HCT116 (cell line): ENCODE results near the gene CDKL4. TPM values are rescaled to one million over a fixed set of nuclear protein-coding genes. Genes with fewer than 3 reads are reported as not detected.

ENCODE experiments used
- ATAC-seq: fragments of 200-7000 bp; cut with Tn5 transposase; 2 replicates; pipeline ENCODE4 v1.9.1; 2020; ENCODE audit warnings: mild to moderate bottlenecking, moderate library complexity
- BruUV-seq: library from RNA; stranded (reverse); fragments of 400-500 nt; replicated peaks from 2 replicates; lab custom pipeline; 2021; lab: Mats Ljungman, UMichigan
- CTCF ChIA-PET: fragments of 300-600 bp; sonication (Branson Sonifier 250); formaldehyde crosslinking; loops from one replicate; lab custom pipeline; 2021; ENCODE audit warnings: antibody characterized with exemption; lab: Charles Lee
- POLR2A ChIA-PET: fragments of 300-600, 350-600 bp; sonication (Branson Sonifier 250); formaldehyde crosslinking; loops from one replicate; lab custom pipeline; 2021; ENCODE audit warnings: antibody characterized with exemption; lab: Charles Lee
- RAD21 ChIA-PET, 2 experiments: fragments of 300-600 bp; sonication (Branson Sonifier 250); formaldehyde crosslinking; loops; one replicate each; lab custom pipeline; 2023; ENCODE audit warnings: low total read pairs in 2 of 2; ENCODE audit not compliant: uncharacterized antibody in 2 of 2, unreplicated experiment in 2 of 2, low non-redundant PET in 1 of 2; lab: Charles Lee
- DNase-seq: peaks from one replicate; pipeline ENCODE4 v3.0.0-alpha.2; 2010; ENCODE audit warnings: low read depth, low spot score
- H2AFZ ChIP-seq: fragments of 200-600 bp; shearing (Covaris generic), sonication (generic); 2 replicates; pipeline ENCODE4 v1.6.1; 2017; ENCODE audit warnings: low read depth, mixed run types, mixed read lengths, antibody characterized with exemption, low read length; ENCODE audit not compliant: poor library complexity, severe bottlenecking
- H3K27ac ChIP-seq: 2 replicates; pipeline ENCODE4 v1.5.1; 2012; ENCODE audit warnings: low read depth, low read length
- H3K27me3 ChIP-seq: fragments of 200-600 bp; sonication (generic); 2 replicates; pipeline ENCODE4 v1.6.1; 2016; ENCODE audit warnings: mixed run types, low read length, mixed read lengths; ENCODE audit not compliant: insufficient read depth
- H3K36me3 ChIP-seq, 2 experiments: fragments of 200-500 bp in 1 of 2; fragments of 200-600 bp in 1 of 2; sonication (Bioruptor generic) in 1 of 2; sonication (generic) in 1 of 2; 2 replicates each; pipeline versions ENCODE4 v1.5.1 to v1.6.1; 2014 to 2016; ENCODE audit warnings: low read length in 2 of 2, inconsistent platforms in 1 of 2, mixed read lengths in 1 of 2, mixed run types in 1 of 2; ENCODE audit not compliant: insufficient read depth in 2 of 2, control insufficient read depth in 1 of 2
- H3K4me1 ChIP-seq, 2 experiments: fragments of 200-600 bp in 1 of 2; sonication (generic) in 1 of 2; 2 replicates each; pipeline versions ENCODE4 v1.5.1 to v1.6.1; 2012 to 2017; ENCODE audit warnings: low read length in 2 of 2, inconsistent platforms in 1 of 2, mild to moderate bottlenecking in 1 of 2, mixed read lengths in 1 of 2, mixed run types in 1 of 2, moderate library complexity in 1 of 2; ENCODE audit not compliant: insufficient read depth in 2 of 2, control insufficient read depth in 1 of 2
- H3K4me2 ChIP-seq: fragments of 200-600 bp; sonication (generic); 2 replicates; pipeline ENCODE4 v1.6.1; 2017; ENCODE audit warnings: mixed run types, low read length, mixed read lengths
- H3K4me3 ChIP-seq, 2 experiments: fragments of 200-600 bp in 1 of 2; sonication (generic) in 1 of 2; replicated peaks in 1 of 2; 2 replicates each; pipeline ENCODE4 v1.5.1; 2011 to 2016; ENCODE audit warnings: low read length in 2 of 2, control low read depth in 1 of 2, low read depth in 1 of 2, mild to moderate bottlenecking in 1 of 2, mixed read lengths in 1 of 2, mixed run types in 1 of 2
- H3K79me2 ChIP-seq: fragments of 200-600 bp; sonication (generic); 2 replicates; pipeline ENCODE4 v1.6.1; 2017; ENCODE audit warnings: mild to moderate bottlenecking, mixed run types, low read length, moderate library complexity, mixed read lengths; ENCODE audit not compliant: insufficient read depth
- H3K9ac ChIP-seq: fragments of 200-600 bp; sonication (generic); 2 replicates; pipeline ENCODE4 v1.6.1; 2016; ENCODE audit warnings: low read length, mixed read lengths
- H3K9me2 ChIP-seq: fragments of 200-600 bp; sonication (generic), shearing (Covaris generic); 2 replicates; pipeline ENCODE4 v1.6.1; 2017; ENCODE audit warnings: mixed run types, mild to moderate bottlenecking, moderate library complexity; ENCODE audit not compliant: insufficient read depth
- H3K9me3 ChIP-seq, 2 experiments: fragments of 200-500 bp in 1 of 2; fragments of 200-600 bp in 1 of 2; sonication (Bioruptor generic) in 1 of 2; sonication (generic) in 1 of 2; 2 replicates each; pipeline ENCODE4 v1.6.1; 2014 to 2017; ENCODE audit warnings: low read length in 2 of 2, mixed read lengths in 2 of 2, inconsistent platforms in 1 of 2, low read depth in 1 of 2, mild to moderate bottlenecking in 1 of 2, mixed run types in 1 of 2, moderate library complexity in 1 of 2; ENCODE audit not compliant: control insufficient read depth in 1 of 2, insufficient read depth in 1 of 2
- H4K20me1 ChIP-seq: fragments of 200-600 bp; sonication (generic), shearing (Covaris generic); 2 replicates; pipeline ENCODE4 v1.6.1; 2017; ENCODE audit warnings: mixed run types, mild to moderate bottlenecking, moderate library complexity; ENCODE audit not compliant: insufficient read depth
- CEBPB ChIP-seq: IDR thresholded peaks from 2 replicates; pipeline ENCODE4 v1.6.1; 2012; ENCODE audit warnings: low read depth
- EGR1 ChIP-seq: IDR thresholded peaks from 2 replicates; pipeline ENCODE4 v1.6.1; 2012; ENCODE audit warnings: low read depth
- EZH2 ChIP-seq: fragments of 200-600 bp; sonication (generic); IDR thresholded peaks from 2 replicates; pipeline ENCODE4 v1.6.1; 2017; ENCODE audit warnings: antibody characterized with exemption, mixed run types
- EZH2phosphoT487 ChIP-seq: fragments of 200-600 bp; IDR thresholded peaks from 2 replicates; pipeline ENCODE4 v1.6.1; 2018; ENCODE audit warnings: antibody characterized with exemption, borderline replicate concordance
- FOSL1 ChIP-seq: IDR thresholded peaks from 2 replicates; pipeline ENCODE4 v1.6.1; 2012; ENCODE audit warnings: low read depth
- POLR2A ChIP-seq: IDR thresholded peaks from 2 replicates; pipeline ENCODE4 v1.7.0; 2011; ENCODE audit warnings: borderline replicate concordance; ENCODE audit not compliant: insufficient read depth, insufficient read length; ENCODE audit errors: extremely low read depth
- POLR2AphosphoS5 ChIP-seq: IDR thresholded peaks from 2 replicates; pipeline ENCODE4 v1.6.1; 2011; ENCODE audit warnings: mild to moderate bottlenecking, low read depth, low read length, moderate library complexity
- RAD21 ChIP-seq: IDR thresholded peaks from 2 replicates; pipeline ENCODE4 v1.6.1; 2012; ENCODE audit warnings: low read depth, mild to moderate bottlenecking
- SP1 ChIP-seq: IDR thresholded peaks from 2 replicates; pipeline ENCODE4 v1.6.1; 2012; ENCODE audit warnings: low read depth
- SRF ChIP-seq: IDR thresholded peaks from 2 replicates; pipeline ENCODE4 v1.6.1; 2012; ENCODE audit warnings: low read depth
- TCF7L2 ChIP-seq: IDR thresholded peaks from 2 replicates; pipeline ENCODE4 v1.7.0; 2011; ENCODE audit warnings: borderline replicate concordance, inconsistent platforms; ENCODE audit not compliant: insufficient read depth, insufficient read length; ENCODE audit errors: extremely low read depth
- YY1 ChIP-seq: IDR thresholded peaks from 2 replicates; pipeline ENCODE4 v1.6.1; 2011; ENCODE audit warnings: low read length, low read depth, moderate library complexity, mild to moderate bottlenecking; ENCODE audit not compliant: insufficient replicate concordance; ENCODE audit errors: extremely low read depth
- ZFX ChIP-seq: fragments of 450-650 bp; IDR thresholded peaks from 2 replicates; pipeline ENCODE4 v1.6.1; 2017
- ZNF274 ChIP-seq: fragments of 200-500 bp; sonication (Bioruptor generic); IDR thresholded peaks from 2 replicates; pipeline ENCODE4 v1.6.1; 2014; ENCODE audit warnings: mild to moderate bottlenecking, low read depth, low read length, inconsistent platforms
- intact Hi-C: fragments of 100-400 bp; cut with micrococcal nuclease; formaldehyde crosslinking; loops from 2 replicates; pipeline ENCODE4 v1.10.0; 2022
- total RNA-seq: library from RNA; stranded (reverse); gene quantifications from one replicate; pipeline ENCODE4 v1.2.1, GENCODE V29; 2021; ENCODE audit not compliant: unreplicated experiment
- TF ChIP-seq, protein P1 (sequence below): IDR thresholded peaks from 2 replicates; pipeline ENCODE4 v1.6.1; 2012; ENCODE audit warnings: low read depth
- TF ChIP-seq, protein P2 (sequence below): IDR thresholded peaks from 2 replicates; pipeline ENCODE4 v1.6.1; 2011; ENCODE audit warnings: mild to moderate bottlenecking, low read length, moderate library complexity; ENCODE audit not compliant: insufficient replicate concordance; ENCODE audit errors: extremely low read depth
- TF ChIP-seq, protein P3 (sequence below): IDR thresholded peaks from 2 replicates; pipeline ENCODE4 v1.6.1; 2012

The CDKL4 gene
- total RNA-seq, 1 experiment from 2014 or later, result 0.27 TPM

DNA sequence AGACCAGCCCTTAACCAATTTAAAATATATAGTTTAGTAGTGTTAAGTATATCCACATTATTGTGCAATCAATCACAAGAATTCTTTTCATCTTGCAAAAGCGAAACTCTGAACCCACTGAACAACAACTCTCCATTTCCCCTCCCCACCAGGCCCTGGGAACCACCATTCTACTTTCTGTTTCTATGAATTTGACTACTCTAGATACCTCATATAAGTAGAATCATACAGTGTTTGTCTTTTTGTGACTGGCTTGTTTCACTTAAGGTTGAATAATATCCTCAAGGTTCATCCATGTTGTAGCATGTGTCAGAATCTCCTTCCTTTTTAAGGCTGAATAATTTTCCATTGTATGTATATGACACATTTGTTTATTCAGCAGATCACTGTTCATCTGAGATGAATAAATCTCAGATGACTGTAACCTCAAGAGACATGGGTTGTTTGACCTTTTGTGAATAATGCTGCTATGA is 114.8 kb downstream of the CDKL4 start:
- H3K9me2 ChIP-seq, result no peaks in the 10 kb centered on the region
- DNase-seq (no peak), ATAC-seq (no peak)
- no peaks in the 10 kb centered on the region for H3K9me3 ChIP-seq
- no peak overlapping the region for H3K4me3 ChIP-seq
- no peak overlapping the region for H3K4me2 ChIP-seq
- no peaks in the 10 kb centered on the region for H3K27me3 ChIP-seq
- ChIA-PET POLR2A (no interaction called here), RAD21 (no interaction called here), CTCF (no interaction called here)
- TF ChIP-seq, protein P1, sequence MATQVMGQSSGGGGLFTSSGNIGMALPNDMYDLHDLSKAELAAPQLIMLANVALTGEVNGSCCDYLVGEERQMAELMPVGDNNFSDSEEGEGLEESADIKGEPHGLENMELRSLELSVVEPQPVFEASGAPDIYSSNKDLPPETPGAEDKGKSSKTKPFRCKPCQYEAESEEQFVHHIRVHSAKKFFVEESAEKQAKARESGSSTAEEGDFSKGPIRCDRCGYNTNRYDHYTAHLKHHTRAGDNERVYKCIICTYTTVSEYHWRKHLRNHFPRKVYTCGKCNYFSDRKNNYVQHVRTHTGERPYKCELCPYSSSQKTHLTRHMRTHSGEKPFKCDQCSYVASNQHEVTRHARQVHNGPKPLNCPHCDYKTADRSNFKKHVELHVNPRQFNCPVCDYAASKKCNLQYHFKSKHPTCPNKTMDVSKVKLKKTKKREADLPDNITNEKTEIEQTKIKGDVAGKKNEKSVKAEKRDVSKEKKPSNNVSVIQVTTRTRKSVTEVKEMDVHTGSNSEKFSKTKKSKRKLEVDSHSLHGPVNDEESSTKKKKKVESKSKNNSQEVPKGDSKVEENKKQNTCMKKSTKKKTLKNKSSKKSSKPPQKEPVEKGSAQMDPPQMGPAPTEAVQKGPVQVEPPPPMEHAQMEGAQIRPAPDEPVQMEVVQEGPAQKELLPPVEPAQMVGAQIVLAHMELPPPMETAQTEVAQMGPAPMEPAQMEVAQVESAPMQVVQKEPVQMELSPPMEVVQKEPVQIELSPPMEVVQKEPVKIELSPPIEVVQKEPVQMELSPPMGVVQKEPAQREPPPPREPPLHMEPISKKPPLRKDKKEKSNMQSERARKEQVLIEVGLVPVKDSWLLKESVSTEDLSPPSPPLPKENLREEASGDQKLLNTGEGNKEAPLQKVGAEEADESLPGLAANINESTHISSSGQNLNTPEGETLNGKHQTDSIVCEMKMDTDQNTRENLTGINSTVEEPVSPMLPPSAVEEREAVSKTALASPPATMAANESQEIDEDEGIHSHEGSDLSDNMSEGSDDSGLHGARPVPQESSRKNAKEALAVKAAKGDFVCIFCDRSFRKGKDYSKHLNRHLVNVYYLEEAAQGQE, result no peak
- no peak for TF ChIP-seq EZH2
- TF ChIP-seq POLR2A, result no peak
- TF ChIP-seq EZH2phosphoT487, result no peak
- TF ChIP-seq YY1, result no peak
- TF ChIP-seq FOSL1, result no peak
- TF ChIP-seq SP1, result no peak
- TF ChIP-seq, protein P2, sequence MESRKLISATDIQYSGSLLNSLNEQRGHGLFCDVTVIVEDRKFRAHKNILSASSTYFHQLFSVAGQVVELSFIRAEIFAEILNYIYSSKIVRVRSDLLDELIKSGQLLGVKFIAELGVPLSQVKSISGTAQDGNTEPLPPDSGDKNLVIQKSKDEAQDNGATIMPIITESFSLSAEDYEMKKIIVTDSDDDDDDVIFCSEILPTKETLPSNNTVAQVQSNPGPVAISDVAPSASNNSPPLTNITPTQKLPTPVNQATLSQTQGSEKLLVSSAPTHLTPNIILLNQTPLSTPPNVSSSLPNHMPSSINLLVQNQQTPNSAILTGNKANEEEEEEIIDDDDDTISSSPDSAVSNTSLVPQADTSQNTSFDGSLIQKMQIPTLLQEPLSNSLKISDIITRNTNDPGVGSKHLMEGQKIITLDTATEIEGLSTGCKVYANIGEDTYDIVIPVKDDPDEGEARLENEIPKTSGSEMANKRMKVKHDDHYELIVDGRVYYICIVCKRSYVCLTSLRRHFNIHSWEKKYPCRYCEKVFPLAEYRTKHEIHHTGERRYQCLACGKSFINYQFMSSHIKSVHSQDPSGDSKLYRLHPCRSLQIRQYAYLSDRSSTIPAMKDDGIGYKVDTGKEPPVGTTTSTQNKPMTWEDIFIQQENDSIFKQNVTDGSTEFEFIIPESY, result no peak
- TF ChIP-seq CEBPB, result no peak
- no peak for TF ChIP-seq TCF7L2
- no peak for TF ChIP-seq RAD21
- TF ChIP-seq, protein P3, sequence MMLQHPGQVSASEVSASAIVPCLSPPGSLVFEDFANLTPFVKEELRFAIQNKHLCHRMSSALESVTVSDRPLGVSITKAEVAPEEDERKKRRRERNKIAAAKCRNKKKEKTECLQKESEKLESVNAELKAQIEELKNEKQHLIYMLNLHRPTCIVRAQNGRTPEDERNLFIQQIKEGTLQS, result no peak
- no peak for TF ChIP-seq ZNF274
- TF ChIP-seq SRF, result no peak
- no peak for TF ChIP-seq POLR2AphosphoS5
- TF ChIP-seq EGR1, result no peak
- no peak for TF ChIP-seq ZFX
- H3K4me1 ChIP-seq, result peaks cover 0 to 8% of the 10 kb centered on the region in 2 experiments; a peak in 2 of 4 replicates
- H3K79me2 ChIP-seq, result no peaks in the 10 kb centered on the region
- intact Hi-C loops, result no loop called here
- no peak overlapping the region for H2AFZ ChIP-seq
- no TSS peak for BruUV-seq
- H3K9ac ChIP-seq, result no peak overlapping the region
- no peaks in the 10 kb centered on the region for H4K20me1 ChIP-seq
- no peaks in the 10 kb centered on the region for H3K36me3 ChIP-seq
- H3K27ac ChIP-seq, result no peak overlapping the region
